Measurements from ENCODE around the gene OR10A2.
"Not testable (repeated sequence)": the region's sequence is repeated elsewhere in the genome, so short reads cannot be mapped to it uniquely, and the experiment has no call there.

Gene OR10A2

DNA sequence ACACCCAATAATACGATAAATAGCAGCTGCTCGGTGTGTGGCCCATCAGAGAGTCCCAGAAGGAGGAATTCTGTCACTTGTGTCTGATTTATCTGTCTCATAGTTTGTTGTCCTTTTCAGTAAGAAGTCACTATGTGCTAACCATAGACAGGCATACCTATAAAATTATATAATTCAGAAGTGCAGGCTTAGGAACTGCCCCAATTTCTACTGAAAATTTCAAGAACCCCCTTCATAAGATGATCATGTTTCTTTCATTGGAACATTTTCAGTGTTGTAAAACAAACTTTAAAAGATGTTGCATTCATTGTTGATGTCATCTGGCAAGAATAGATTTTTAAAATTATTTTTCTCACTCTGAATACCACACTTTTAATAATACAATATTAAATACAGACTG is 29.5 kb downstream of the OR10A2 start, which contains the start of gene OR2D2:
TSS of gene OR2D2 (minus strand) at position 101 of the 400 bp plus-strand sequence. CDS start at position 101, 0 bp downstream.
- ATAC-seq (replicated peaks; ENCODE audit: extremely low read depth, poor library complexity, severe bottlenecking) (no peak), DNase-seq (ENCODE audit: low spot score in 2 of 2) (no peak)
- Mint-ChIP-seq H3K4me1 (no peaks in the 10 kb centered on the region), H3K36me3 (ENCODE audit: insufficient read depth) (no peaks in the 10 kb centered on the region), H3K27ac (ENCODE audit: low read depth) (no peak within 1 kb of the TSS), H3K27me3 (peaks cover 34% of the 10 kb centered on the region), H3K9me3 (no peaks in the 10 kb centered on the region), H3K4me3 (no peak within 1 kb of the TSS)

DNA sequence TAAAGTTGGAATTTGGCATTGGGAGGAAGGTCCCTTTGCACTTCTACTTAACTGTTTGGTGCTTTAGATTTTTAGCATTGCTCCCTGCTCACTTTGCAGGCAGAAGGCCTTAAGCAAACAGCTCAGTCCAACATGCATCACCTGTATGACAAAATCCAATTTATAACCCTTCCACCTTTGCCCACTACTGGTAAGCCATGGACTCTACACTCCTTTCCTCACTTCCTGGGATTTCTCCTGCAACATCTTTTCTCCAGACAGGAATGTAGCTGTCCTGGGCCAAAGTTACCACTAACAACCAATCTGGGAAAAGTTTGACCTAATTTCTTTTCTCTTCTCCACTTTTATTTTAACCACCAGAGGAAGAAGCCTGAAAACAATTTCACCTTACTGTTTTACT is 31.2 kb downstream of the OR10A2 start:
- H3K27me3 Mint-ChIP-seq = peaks cover 46% of the 10 kb centered on the region
- no peak overlapping the region for H3K4me3 Mint-ChIP-seq
- H3K4me1 Mint-ChIP-seq = no peaks in the 10 kb centered on the region
- ATAC-seq (replicated peaks; ENCODE audit: extremely low read depth, poor library complexity, severe bottlenecking) (no peak), DNase-seq (ENCODE audit: low spot score in 2 of 2) (no peak)
- no peaks in the 10 kb centered on the region for H3K9me3 Mint-ChIP-seq
- H3K36me3 Mint-ChIP-seq (ENCODE audit: insufficient read depth) = no peaks in the 10 kb centered on the region
- no peak overlapping the region for H3K27ac Mint-ChIP-seq (ENCODE audit: low read depth)

DNA sequence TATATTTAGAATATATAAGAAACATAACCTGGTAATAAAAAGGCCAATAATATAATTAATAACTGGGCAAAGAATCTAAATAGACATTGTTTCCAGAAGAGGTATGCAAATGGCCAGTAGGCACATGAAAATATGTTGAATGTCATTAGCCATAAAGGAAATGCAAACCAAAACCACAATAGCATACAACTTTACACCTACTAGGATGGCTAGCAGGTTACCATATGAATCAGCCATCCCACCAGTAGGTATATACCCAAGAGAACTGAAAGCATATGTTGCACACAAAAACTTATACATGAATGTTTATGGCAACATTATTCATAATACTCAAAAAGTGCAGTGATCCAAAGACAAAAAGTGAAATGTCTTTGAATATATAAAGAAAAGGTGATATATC is 32.2 kb downstream of the OR10A2 start:
- H3K27ac Mint-ChIP-seq (ENCODE audit: low read depth) = no peak overlapping the region
- no peaks in the 10 kb centered on the region for H3K36me3 Mint-ChIP-seq (ENCODE audit: insufficient read depth)
- no peaks in the 10 kb centered on the region for H3K9me3 Mint-ChIP-seq
- no peaks in the 10 kb centered on the region for H3K4me1 Mint-ChIP-seq
- H3K27me3 Mint-ChIP-seq = peaks cover 47% of the 10 kb centered on the region
- H3K4me3 Mint-ChIP-seq = no peak overlapping the region
- DNase-seq (ENCODE audit: low spot score in 2 of 2) (no peak), ATAC-seq (replicated peaks; ENCODE audit: extremely low read depth, poor library complexity, severe bottlenecking) (no peak)

DNA sequence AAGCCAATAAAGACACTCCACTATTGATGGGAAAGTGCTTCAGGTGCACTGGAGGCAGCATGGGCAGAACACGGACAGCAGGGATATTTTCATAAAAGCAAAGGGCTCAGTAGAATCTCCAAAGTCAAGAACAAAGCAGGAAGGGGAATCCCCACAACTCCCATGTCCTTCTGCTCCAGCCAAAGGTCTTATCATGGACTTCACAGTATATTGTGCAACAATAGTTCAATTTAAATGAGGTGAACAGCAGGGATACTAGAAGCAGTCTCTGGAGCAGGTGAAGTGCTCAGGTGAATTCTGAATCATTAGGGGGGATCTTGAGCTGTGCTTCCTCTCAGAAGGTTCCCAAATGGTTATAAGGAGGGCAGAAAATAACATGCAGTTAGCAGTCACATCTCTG is 36.1 kb downstream of the OR10A2 start:
- Mint-ChIP-seq H3K27me3 (peaks cover 23% of the 10 kb centered on the region), H3K9me3 (no peaks in the 10 kb centered on the region), H3K27ac (ENCODE audit: low read depth) (no peak overlapping the region), H3K36me3 (ENCODE audit: insufficient read depth) (no peaks in the 10 kb centered on the region), H3K4me1 (no peaks in the 10 kb centered on the region), H3K4me3 (no peak overlapping the region)
- no peak for DNase-seq (ENCODE audit: low spot score in 2 of 2)
- ATAC-seq (replicated peaks; ENCODE audit: extremely low read depth, poor library complexity, severe bottlenecking) = no peak

DNA sequence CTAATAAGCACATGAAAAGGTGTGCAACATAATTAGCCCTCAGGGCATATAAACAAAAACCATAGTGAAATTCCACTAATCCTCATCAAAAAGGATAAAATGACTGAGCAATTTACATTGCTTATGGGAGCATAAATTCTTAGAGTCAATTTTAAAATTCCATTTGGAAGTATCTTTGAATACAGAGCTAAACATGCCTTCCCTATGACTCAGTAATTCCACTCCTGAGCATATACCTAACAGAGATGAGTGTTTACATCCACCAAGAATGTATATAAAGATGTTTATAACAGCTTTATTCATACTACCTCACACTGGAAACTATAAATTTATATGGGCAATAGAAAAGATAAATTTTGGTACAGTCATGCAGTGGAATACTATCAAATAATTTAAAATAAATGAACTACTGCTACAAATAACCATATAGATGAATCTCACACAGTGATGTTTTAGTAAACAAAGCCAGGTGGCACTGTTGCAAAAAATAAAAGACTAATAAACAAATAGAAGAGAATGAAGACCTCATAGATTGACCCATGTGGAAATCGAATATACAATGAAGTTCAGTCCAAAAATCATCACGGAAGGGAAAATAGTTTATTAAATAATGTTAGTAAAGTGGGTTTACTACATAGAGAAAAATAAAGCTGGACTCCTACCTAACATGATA is 37.6 kb downstream of the OR10A2 start:
- H3K4me1 Mint-ChIP-seq = no peaks in the 10 kb centered on the region
- no peak overlapping the region for H3K27ac Mint-ChIP-seq (ENCODE audit: low read depth)
- no peaks in the 10 kb centered on the region for H3K9me3 Mint-ChIP-seq
- peaks cover 25% of the 10 kb centered on the region for H3K27me3 Mint-ChIP-seq
- no peaks in the 10 kb centered on the region for H3K36me3 Mint-ChIP-seq (ENCODE audit: insufficient read depth)
- no peak for ATAC-seq (replicated peaks; ENCODE audit: extremely low read depth, poor library complexity, severe bottlenecking)
- no peak overlapping the region for H3K4me3 Mint-ChIP-seq
- DNase-seq (ENCODE audit: low spot score in 2 of 2) = no peak

DNA sequence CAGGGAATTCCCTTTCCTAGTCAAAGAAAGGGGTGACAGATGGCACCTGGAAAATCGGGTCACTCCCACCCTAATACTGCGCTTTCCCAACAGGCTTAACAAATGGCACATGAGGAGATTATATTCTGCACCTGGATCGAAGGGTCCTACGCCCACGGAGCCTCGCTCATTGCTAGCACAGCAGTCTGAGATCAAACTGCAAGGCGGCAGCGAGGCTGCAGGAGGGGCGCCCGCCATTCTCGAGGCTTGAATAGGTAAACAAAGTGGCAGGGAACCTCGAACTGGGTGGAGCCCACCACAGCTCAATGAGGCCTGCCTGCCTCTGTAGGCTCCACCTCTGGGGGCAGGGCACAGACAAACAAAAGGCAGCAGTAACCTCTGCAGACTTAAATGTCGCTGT is 41.9 kb downstream of the OR10A2 start:
- H3K27ac Mint-ChIP-seq (ENCODE audit: low read depth); H3K4me3 Mint-ChIP-seq; DNase-seq (ENCODE audit: low spot score in 2 of 2); H3K36me3 Mint-ChIP-seq (ENCODE audit: insufficient read depth); H3K27me3 Mint-ChIP-seq; H3K9me3 Mint-ChIP-seq; H3K4me1 Mint-ChIP-seq; ATAC-seq (replicated peaks; ENCODE audit: extremely low read depth, poor library complexity, severe bottlenecking): not testable (repeated sequence)

DNA sequence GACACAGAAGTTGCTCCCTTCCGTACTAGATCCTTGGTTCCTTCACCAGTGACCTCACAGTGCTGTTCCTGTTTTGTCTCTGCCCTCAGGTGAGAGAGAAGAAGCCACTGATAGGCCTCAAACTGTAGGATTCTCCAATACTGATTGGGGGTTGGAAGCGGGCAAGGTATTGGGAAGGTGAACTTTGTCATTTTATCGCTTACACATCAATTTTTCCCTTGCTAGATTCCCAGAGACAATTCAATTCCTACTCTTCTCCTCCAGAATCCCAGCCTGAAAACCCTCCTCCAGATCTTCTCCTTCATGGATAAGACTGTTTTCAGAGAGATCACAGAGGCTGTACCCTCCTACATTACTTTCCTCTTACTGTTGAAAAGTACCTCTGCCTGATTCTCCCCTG is 48.5 kb downstream of the OR10A2 start:
- Mint-ChIP-seq H3K9me3 (no peaks in the 10 kb centered on the region), H3K27me3 (no peaks in the 10 kb centered on the region), H3K4me1 (no peaks in the 10 kb centered on the region), H3K4me3 (no peak overlapping the region), H3K36me3 (ENCODE audit: insufficient read depth) (no peaks in the 10 kb centered on the region), H3K27ac (ENCODE audit: low read depth) (no peak overlapping the region)
- DNase-seq (ENCODE audit: low spot score in 2 of 2) (no peak), ATAC-seq (replicated peaks; ENCODE audit: extremely low read depth, poor library complexity, severe bottlenecking) (no peak)

DNA sequence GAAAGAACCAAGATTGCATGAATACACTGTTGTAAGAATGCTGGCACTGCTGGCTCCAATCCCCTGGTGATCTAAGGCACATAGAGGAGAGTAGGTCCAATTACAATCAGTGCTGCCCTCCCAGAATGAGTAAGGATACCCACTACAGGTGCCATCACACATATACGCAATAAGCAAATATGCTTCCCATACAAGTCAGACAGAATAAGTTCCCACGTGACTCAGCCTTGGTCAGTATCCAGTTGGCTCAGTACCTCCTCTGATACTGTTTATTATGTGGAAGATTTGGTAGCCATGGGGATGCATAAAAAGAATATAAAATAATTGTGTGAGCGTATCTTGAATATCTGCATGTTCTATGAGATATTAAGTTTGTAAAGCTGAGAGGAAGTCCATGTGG is 49.1 kb downstream of the OR10A2 start:
- ATAC-seq (replicated peaks; ENCODE audit: extremely low read depth, poor library complexity, severe bottlenecking) (no peak), DNase-seq (ENCODE audit: low spot score in 2 of 2) (no peak)
- Mint-ChIP-seq H3K27me3 (no peaks in the 10 kb centered on the region), H3K36me3 (ENCODE audit: insufficient read depth) (no peaks in the 10 kb centered on the region), H3K27ac (ENCODE audit: low read depth) (no peak overlapping the region), H3K4me1 (no peaks in the 10 kb centered on the region), H3K4me3 (no peak overlapping the region), H3K9me3 (no peaks in the 10 kb centered on the region)

DNA sequence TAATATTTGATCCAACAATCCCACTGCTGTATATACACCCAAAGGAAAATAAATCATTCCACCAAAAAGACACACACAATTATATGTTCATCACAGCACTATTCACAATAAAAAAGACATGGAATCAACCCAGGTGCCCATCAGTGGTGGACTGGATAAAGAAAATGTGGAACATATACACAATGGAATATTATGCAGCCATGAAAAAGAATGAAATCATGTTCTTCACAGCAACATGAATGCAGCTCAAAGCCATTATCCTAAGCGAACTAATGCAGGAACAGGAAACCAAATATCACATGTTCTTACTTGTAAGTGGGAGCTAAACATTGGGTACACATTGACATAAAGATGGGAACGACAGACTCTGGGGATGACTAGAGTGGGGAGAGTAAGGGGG is 56.8 kb downstream of the OR10A2 start:
- H3K9me3 Mint-ChIP-seq = no peaks in the 10 kb centered on the region
- no peak for DNase-seq (ENCODE audit: low spot score in 2 of 2)
- H3K36me3 Mint-ChIP-seq (ENCODE audit: insufficient read depth) = no peaks in the 10 kb centered on the region
- no peaks in the 10 kb centered on the region for H3K4me1 Mint-ChIP-seq
- H3K27me3 Mint-ChIP-seq = peaks cover 22% of the 10 kb centered on the region
- no peak overlapping the region for H3K4me3 Mint-ChIP-seq
- ATAC-seq (replicated peaks; ENCODE audit: extremely low read depth, poor library complexity, severe bottlenecking) = no peak
- no peak overlapping the region for H3K27ac Mint-ChIP-seq (ENCODE audit: low read depth)

DNA sequence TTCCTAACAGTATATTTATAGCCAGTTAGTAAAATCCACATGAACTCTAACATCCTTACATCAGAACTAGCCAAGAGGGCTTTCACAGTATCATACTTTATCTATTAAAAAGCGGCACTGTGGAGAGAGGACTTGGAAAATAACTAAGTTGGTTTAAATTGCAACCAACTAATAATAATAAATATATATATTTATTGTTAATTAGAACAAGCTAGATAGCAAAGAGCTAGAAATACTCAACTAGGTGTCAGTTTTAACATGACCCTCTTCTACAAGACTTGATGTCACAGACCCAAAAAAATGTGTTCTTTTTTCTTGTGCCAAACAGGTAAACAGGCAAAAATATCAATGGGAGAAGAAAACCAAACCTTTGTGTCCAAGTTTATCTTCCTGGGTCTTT is 57.8 kb downstream of the OR10A2 start, which contains the start of gene OR2D3:
TSS of gene OR2D3 (plus strand) at position 301 of the 400 bp plus-strand sequence. CDS start at position 301, 0 bp downstream.
- no peaks in the 10 kb centered on the region for H3K36me3 Mint-ChIP-seq (ENCODE audit: insufficient read depth)
- H3K4me3 Mint-ChIP-seq = no peak within 1 kb of the TSS
- peaks cover 22% of the 10 kb centered on the region for H3K27me3 Mint-ChIP-seq
- H3K27ac Mint-ChIP-seq (ENCODE audit: low read depth) = no peak within 1 kb of the TSS
- no peak for DNase-seq (ENCODE audit: low spot score in 2 of 2)
- H3K9me3 Mint-ChIP-seq = no peaks in the 10 kb centered on the region
- H3K4me1 Mint-ChIP-seq = peaks cover under 1% of the 10 kb centered on the region
- no peak for ATAC-seq (replicated peaks; ENCODE audit: extremely low read depth, poor library complexity, severe bottlenecking)

Data from central memory CD8-positive, alpha-beta T cell (primary cell).